HG03139 (cell line): ENCODE measurements around the gene RAB31.
"Not testable (repeated sequence)": the region's sequence is repeated elsewhere in the genome, so short reads cannot be mapped to it uniquely, and the experiment has no call there.

Experiments
- ATAC-seq: cut with Tn5 transposase; IDR thresholded peaks from one replicate; pipeline ENCODE4 v1.9.1; 2021; ENCODE audit not compliant: unreplicated experiment

RAB31 gene

GRCh38 chr18:9757827-9758621 is 49.9 kb downstream of the RAB31 start:
- ATAC-seq, result no peak

DNA sequence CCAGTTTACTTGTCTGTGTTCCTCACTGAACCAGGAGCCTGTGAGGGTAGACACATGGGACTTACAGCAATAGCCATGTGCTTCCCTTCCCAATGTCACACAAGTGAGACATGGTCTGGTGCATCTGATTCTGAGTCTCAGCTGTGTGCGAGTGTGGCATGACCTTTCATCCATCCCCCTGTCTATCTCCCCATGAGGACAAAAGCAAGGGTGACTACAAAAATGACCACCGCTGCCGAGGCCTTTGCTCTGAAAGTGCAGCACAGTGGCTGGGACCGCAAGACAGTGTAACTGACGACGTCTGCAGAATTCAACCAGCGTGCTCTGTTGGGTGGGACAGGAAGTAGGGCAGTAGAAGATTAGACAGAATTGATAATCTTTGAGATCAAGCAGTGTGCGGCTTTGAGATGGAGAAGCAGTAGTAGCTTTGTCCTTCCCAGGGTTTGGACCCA is 50.5 kb downstream of the RAB31 start:
- no peak for ATAC-seq

DNA sequence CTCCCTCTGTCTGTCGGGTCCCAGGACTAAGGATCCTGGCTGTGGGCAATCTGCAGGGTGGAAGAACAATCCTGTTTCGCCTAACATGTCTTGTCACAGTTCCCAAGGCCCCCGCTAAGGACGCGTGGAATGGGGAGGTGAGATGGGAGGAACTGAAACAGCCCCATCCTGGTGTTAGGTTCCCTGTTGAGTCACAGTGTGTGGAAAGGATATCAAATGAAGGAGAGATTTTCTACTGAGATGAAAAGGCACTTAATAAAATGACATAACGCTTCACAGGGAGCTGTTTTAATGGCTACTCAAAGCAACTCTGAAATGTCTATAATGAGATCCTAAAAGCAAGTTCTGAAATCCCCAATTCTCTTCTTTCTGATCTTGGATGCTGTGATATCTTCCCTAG is 52.5 kb downstream of the RAB31 start:
- no peak for ATAC-seq

DNA sequence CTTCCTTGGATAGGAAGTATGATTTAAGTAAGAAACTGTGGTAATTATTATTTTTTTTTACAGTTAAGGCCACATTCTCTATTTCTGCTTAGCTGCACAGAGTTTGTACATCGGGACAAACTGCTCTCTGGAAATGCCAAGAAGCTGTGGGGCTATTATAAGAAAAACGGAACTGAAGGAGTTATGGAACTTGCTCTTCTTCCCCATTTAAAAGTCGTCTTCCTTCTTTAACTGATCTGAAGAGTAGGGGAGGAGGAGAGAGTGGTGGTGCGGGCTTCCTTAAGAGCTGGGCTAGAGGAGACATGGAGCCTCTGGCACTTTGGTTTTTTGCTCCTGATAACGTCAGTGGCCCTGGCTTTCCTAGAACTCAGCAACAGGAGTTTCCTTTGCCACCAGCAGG is 54.4 kb downstream of the RAB31 start:
- ATAC-seq, result no peak

- ATAC-seq, result no peak
Observed at GRCh38 chr18:9763157-9763556, 55.1 kb downstream of the RAB31 start.

DNA sequence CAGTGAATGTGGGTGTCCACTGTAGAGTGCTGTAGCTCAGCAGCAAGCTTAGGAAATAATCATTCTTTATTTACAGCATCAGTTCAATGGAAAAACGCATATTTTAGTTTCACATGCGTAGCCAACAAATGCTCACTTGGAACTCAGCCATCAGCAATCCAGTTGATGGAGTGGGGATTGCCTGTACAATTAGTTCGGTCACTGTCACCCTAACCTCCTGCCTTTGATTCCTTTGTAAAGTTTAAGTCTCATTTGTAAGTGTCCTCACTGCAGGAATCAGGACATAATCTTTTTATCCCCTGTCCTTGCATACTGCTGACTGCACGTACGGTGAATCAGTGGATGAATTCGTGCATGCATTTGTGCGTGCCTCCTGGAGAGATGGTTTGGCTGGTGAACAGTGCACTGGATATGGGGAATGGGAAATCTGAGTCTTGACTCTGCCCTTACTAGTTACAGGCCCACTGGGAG is 55.9 kb downstream of the RAB31 start:
- ATAC-seq, result no peak

GRCh38 chr18:9765501-9765900 is 57.4 kb downstream of the RAB31 start:
- no peak for ATAC-seq

DNA sequence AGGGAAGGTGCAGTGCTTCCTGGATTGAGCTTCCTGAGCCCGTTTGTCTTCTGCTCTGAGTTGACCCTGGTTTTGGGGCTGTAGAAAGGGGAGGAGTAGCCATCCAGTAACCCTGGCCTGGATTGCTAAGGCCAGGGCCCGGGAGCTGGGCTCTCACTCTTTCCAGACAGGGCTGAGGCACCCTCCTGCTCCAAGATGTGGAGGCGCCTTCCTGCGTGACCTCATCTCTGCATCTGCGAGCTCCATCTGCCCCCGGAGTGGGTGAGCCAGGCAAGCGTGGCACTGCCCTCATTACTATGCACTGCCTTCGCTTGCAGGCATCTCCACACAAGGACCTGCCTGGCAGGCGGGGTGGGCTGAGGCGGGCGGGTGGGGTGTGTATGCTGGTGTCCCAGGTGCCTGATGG is 58.0 kb downstream of the RAB31 start:
- no peak for ATAC-seq

GRCh38 chr18:9766740-9767139 is 58.6 kb downstream of the RAB31 start:
- no peak for ATAC-seq

- not testable (repeated sequence) for ATAC-seq
Observed at GRCh38 chr18:9768071-9768691, 60.1 kb downstream of the RAB31 start.

- not testable (repeated sequence) for ATAC-seq
Observed at GRCh38 chr18:9770111-9770510, 62.0 kb downstream of the RAB31 start.

DNA sequence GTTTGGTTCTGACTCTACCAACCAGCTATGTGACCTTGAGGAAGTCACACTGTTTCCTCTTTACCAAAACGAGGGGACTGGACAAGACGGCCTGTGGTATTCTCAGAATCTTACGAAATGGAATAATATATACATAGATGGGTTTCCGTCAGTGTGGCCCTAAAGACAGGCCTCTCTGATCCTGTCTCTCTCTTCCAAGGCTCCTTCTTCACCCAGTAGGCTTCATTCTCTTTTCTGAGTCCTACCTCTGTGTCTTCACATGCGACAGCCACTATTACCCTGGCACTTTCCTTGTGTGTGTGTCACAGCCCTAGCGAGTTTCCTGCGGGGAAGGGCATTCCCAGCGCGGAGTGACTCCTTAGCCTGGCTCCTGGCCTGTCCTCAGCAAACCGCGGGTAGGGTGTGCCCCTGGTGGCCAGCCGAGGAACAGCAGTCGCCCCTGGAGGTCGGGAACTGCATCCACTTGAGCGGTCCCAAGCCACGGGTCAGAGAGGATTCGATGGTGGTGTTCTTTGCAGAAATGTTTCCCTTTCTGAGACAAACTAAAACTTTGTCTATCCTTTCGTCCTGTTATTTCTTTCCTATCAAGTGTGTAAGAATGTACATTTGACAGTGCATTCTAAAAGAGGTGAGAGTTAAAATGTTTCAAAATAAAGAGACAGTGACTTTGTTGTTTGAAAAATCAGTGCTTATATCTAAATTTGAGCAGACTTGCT is 63.3 kb downstream of the RAB31 start:
- no peak for ATAC-seq

DNA sequence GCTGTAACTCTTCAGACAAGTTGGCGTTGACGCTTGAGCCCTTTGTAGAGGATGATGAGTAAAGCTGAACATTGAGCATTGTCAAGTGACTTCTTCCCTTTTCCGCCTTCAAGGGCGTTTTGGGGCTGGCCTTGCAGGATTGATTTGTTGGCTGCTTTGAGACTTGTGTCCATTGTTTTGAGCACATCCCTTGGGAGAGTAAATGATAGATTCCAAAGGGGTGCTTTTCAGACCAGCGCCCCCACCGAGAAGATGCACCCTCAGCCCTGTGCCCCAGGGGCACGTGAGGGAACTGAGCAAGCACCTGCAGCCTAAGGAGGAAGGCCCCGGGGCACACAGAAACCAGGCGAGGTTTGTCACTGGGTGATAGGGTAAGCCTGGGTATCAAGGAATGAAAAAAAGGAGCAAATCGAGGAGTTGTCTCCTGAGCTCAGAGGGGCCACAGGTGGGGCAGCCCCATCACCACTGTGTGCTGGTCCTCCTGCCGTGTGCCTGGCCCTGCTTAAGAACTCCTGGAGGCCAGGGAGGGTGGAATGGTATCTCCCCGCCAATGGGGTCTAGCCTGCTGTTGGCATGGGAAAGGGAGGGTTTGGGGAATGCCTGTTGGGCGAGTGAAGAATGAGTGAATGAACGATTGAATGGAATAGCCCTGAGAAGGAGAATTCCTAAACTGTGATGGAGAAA is 64.0 kb downstream of the RAB31 start:
- ATAC-seq, result no peak

- no peak for ATAC-seq
Observed at GRCh38 chr18:9772847-9773677, 65.0 kb downstream of the RAB31 start.

DNA sequence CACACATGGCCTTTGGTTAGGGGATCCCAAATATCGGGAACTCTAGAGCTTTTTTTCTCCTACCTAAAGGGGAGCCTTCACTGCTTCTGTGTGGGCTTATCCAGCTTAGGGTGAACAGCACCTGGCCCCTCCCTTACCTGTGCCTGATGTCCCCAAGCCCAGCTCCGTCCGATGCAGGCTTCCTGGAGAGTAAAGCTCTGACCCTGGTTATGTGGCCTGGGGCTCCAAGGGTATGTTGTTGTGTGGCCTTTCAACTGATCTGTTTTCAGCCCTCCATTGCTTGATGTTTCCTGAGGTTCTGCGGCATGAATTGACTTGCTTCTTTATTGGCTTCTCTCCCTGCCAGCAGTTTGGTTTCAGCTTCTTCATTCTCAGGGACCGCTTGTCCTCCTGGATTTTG is 66.0 kb downstream of the RAB31 start:
- no peak for ATAC-seq

DNA sequence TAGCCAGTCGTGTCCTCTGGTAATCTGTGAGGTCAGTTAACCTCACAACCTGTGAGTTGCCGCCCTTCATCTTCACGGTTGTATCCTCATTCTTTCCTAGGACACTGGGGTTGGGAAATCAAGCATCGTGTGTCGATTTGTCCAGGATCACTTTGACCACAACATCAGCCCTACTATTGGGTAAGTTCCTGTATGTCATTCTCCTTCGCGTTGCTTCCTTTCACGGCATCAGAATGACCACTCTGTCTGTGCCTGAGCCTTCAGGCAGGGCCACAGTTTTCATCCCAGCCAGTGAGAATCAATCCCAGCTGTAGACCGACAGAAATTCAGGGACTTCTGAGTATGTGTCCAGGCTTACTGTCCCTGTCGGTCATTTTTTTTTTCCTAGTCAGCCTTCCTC is 67.1 kb downstream of the RAB31 start:
- ATAC-seq, result no peak

DNA sequence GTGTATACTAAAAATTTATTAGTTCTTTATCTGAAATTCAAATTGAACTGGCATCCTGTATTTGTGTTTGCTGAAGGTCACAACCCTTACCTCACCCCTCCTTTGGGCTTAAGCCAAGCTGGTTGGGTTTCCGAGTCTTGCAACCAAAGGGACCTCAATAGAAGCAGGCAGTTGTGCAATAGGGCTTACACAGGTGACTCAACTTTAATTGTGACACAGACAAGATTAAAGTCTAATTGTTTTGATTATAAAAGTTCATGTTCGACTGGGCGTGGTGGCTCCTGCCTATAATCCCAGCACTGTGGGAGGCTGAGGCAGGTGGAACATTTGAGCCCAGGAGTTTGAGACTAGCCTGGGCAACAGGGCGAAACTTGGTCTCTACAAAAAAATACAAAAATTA is 71.5 kb downstream of the RAB31 start:
- ATAC-seq, result no peak

DNA sequence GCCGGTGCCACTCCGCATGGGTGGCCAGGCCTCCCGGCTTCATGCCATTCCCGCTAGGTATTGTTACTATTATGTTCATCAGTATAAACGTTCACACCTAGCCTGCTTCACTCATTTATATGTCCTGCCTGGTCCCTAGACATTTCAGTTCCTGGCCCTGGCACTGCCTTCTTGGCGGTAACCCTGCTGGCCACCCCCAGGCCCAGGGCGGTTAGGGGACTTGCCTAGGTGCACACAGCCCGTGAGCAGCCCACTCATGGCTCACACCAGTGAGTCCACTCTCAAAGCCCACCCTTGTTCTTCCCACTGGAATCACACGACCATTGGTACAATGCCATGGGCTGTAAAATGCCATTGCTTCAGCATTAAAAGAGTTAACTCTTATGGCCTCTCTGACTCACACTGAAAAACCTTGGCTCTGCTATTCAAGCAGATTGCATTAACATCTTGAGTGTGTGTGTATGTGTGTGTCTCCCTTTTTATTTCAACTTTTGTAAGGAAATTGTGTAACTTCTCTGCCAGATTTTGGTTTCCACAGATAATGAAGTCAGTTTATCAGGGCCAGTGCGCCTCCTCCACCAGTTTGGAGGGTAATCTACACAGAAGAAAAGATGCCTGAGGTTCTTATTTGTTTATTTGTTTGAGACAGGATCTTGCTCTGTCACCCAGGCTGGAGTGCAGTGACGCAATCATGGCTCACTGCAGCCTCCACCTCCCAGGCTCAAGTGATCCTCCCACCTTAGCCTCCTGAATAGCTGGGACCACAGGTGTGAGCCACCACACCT is 74.2 kb downstream of the RAB31 start:
- no peak for ATAC-seq

DNA sequence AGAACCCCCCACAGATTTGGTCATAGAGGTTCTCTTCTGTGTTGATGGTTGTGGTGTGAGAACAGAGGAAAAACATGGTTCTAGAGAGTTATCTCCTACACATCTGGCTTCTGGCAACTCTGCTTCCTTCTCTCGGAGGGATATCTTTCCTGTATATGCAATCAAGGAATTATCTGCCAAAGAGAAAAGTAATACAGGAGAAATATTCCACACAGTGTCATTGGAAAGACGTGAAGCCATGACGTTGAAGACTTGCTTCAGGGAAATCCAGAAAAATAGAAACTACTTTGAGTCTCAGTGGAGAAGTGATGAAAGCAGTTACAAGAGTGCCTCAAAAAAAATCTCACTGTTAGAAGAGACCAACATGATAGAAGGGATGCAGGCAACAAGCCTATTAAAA is 78.5 kb downstream of the RAB31 start:
- ATAC-seq, result no peak

GRCh38 chr18:9787036-9787435 is 78.9 kb downstream of the RAB31 start:
- ATAC-seq, result no peak
